Ramos (cell line): ENCODE measurements around the gene CTLA4.

Experiments used
- in situ Hi-C: fragments of 300-500 bp; cut with MboI; formaldehyde crosslinking; loops from one replicate; pipeline ENCODE4 v1.14.3; 2022; ENCODE audit warnings: low sequenced_read_pairs; ENCODE audit not compliant: unreplicated experiment

CTLA4 gene

DNA sequence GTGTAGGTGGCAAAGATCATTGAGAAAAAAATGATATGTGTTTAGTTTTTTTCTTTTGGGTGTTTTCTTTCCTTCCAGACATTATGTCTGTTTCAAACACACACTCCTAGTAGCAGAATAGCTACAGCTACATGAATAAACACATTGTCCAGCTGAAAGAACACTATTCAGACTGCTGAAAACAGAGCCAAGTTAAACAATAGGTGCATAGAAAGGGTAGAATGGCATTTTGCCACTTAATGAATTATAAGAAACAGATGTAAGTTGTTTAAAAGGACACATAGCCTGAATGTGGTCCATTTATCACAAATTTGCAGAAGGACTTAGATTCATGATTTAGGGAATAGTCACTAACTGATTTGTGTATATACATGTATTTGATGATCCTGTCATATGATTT lies 20.1 kb downstream of the CTLA4 start:
- in situ Hi-C loops, result no loop called here

DNA sequence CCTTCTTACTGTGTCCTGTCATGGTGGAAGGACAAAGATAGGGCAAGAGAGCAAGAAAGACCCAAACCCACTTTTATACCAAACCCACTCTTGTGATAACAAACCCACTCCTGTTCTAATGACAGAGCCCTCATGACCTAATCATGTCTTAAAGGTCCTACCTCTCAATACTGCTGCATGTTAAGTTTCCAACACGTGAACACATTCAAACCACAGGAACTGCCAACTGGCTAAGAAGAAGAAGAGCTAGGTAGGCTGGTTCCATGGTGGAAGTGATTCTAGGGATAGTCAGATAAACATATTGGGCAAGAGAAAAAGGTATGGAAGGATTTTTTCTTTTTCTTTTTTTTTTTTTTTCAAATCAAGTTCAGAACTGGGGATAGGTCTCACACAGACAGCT lies 22.0 kb downstream of the CTLA4 start:
- in situ Hi-C loops, result no loop called here

DNA sequence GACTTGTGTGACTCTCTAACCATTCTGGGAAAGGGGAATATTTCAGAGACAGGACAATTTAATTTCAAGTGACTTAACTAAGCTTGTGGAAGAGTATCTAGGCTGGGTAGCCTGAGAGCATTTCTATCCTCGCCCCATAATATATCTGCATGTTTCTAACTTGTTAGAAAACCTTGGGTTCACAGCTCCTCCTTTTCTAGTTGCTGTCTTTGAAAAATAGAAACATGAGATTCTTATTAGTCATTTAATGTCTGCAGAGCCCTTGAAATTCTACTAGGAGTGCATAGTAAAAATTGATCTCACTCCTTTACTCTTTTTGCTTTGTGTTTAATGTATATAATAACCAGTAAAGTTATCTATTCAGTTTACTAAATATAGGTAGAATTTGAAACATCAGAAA lies 22.4 kb downstream of the CTLA4 start:
- in situ Hi-C loops, result no loop called here

DNA sequence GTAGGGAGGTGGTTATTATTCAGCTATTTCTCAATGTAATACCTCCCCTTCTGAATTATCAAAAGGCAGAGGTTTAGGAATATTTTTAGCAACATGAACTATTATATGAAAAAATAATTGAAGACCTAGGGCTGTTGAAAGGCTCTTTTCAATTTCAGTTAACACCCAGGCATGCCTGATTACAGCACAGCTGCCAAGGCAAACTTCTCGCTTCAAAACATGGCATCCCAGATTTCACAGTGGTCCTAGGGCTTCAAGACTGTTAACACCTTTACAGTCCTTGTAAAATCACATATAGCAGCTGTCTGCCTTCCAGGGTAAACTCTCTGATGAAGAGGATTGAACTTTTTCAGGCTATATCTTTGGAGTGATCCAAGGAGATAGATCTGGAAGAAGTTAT lies 23.2 kb downstream of the CTLA4 start:
- in situ Hi-C loops, result no loop called here

DNA sequence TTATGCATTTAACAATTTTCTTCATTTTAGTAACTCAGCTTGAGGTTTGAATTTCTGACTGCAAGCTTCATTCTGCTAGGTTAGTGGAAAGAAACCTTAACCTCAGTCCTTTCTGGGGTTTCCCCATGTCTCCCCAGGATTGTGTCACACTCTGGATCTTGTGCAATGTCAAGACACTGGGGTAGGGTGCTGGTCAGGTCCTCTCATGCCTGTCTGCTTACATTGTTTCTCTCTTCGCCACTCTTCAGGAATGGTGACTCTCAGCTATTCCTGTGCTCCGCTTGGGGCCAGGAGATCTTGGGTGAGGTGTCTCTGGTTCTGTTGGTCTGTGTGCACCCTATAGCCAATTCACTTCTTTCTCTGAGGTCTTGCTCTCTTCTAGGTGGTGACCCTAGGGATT lies 23.9 kb downstream of the CTLA4 start:
- in situ Hi-C loops, result no loop called here

DNA sequence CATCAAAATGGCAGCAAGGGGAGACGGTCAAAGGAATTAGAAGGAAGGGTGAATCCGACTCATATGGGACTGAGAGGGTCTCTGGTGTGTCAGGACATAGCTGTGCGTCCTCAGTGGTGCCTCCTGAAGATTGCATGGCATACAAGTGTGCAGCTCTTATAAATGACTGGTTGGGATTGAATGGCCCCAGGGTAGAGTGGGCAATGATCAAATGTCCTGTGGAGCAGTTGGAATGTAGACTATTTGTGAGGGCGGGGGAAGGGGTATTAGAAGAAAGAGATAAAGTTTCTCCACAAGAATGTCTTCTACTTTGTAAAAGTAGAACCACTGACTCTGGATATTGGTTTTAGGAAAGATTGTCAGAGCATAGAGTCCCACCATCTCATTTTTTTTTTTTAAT lies 24.6 kb downstream of the CTLA4 start:
- in situ Hi-C loops, result no loop called here

DNA sequence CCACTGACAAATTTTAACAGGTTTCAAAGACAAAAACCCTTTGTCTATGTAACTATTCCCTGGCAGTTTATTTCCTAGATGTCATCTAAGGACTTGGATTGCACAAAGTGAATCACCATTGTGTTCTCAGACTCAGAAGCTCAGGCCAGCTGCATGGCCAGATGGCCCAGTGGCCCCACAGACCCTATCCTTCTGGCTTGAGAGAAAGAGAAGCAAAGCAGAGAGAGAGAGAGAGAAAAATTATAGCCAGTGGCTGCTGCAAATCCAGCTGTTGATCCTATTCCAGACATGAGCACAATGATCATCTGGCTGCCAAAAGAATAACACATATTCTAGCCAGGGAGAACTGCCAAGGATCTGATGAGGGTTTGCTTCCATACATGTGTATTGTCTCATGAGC lies 25.8 kb downstream of the CTLA4 start:
- in situ Hi-C loops, result no loop called here

DNA sequence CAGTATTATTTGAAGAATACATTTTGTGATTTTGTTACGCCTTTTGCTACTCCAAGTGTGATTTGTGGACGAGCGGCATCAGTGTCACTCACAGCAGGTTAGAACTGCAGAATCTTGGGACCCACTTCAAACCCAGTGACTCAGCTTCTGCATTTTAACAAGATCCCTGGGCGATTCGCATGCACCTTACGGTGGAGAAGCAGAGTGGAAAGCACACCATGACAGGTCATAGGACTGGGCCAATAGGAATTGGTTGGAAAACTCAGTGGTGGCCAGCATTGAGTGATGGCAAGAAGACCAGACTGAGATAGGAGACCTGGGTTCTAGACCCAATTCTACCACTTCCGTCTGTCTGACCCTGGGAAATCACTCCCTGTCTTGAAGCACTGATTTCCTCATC lies 26.3 kb downstream of the CTLA4 start:
- in situ Hi-C loops, result no loop called here

DNA sequence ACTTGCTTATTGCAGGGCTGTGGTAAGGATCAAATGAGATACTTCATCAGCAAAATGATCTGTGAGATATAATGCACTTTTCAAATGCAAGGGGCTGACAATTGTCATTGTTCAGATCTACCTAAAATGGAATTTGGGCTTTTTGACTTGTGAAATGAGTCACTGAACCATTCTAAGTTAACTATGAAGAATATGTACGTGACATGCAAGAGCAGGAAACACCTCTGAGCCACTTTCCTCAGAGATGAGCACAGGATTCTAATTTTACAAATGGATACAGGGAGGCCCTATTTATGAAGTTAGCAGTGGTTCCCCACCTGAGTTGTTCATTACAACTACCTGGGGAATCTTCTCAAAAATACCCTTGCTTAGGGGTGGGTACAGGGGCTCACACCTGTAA lies 26.7 kb downstream of the CTLA4 start:
- in situ Hi-C loops, result no loop called here

DNA sequence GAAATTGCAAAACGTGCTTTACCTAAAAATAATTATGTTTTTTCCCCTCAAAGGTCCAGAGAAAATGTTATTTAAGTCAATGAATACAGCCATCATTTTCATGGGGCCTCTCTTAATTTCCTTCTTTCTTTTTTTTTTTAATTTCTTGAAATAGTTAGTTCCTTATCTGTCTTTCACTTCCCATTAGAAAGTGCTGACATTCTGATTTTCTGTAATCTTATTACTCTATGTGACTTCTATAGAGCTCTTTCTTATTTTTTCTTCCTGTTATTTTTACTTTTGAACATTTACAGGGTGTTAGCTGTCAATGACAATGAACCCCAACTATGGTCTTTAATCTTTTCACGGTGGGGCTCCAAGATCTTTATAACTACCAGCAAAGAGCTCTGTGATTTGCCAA lies 30.0 kb downstream of the CTLA4 start:
- in situ Hi-C loops, result no loop called here

DNA sequence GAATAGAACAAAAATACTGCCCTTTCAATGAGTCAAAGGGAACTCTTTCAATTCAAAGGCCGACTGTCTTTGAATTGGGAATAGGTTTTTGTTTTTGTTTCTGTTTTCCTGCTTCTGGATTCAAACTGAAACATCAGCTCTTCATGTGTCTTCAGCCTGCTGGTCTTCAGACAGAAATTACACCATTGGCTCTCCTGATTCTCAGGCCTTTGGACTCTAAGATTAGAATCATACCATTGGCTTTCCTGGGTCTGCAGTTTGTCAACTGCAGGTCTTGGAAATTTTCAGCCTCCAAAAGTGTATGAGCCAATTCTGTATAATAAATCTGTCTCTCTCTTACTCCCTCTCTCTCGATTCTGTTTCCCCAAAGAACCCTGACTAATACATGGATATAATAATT lies 31.1 kb downstream of the CTLA4 start:
- in situ Hi-C loops, result no loop called here

DNA sequence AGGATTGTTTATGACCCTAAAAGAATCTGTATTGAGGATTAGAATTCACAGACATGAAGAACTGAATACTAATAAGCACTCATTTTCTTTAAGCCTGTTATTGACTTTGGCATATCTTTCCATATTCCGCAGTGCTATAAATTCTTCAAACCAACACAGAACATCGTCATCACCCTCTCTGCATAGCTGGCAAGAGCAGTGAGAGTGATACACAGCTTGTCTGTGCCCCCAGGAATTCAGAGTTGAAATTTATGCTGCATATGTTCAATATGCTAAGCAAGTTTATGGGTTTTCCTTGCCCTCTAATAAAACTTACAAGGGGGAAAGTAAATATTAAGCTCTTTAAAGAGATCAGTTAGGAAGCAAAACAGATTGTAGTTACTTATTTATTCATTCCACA lies 32.7 kb downstream of the CTLA4 start:
- in situ Hi-C loops, result no loop called here

DNA sequence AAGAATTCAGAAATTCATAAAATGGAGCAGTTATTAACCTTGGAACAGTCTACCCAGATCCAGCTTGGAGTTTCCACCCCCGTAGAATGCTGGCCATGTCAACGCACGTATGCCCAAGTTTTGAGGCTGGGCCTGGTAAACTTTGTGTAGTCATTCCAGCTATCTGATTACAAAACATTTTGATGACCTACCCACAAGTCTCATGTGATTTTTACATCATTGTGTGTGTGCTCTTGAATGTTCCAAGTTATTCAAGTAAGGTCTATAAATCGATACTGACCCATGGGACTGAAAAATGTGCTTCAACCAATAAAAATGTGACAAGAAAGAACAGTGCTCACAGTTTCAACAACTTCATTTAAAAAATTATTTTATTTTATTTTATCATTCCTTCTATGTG lies 36.5 kb downstream of the CTLA4 start:
- in situ Hi-C loops, result no loop called here

DNA sequence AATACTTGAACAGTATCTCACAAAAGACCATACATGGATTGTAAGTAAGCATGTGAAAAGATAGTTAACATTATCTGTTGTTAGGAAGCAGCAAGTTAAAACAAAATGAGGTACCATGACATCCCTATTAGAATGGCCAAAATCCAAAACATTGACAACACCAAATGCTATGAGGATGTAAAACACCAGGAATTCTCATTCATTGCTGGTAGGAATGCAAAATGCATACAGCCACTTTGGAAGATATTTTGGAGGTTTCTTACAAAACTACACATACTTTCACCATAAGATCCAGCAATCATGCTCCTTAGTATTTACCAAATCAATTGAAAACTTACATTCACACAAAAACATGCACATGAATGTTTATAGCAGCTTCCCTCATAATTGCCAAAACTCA lies 38.1 kb downstream of the CTLA4 start:
- in situ Hi-C loops, result no loop called here

DNA sequence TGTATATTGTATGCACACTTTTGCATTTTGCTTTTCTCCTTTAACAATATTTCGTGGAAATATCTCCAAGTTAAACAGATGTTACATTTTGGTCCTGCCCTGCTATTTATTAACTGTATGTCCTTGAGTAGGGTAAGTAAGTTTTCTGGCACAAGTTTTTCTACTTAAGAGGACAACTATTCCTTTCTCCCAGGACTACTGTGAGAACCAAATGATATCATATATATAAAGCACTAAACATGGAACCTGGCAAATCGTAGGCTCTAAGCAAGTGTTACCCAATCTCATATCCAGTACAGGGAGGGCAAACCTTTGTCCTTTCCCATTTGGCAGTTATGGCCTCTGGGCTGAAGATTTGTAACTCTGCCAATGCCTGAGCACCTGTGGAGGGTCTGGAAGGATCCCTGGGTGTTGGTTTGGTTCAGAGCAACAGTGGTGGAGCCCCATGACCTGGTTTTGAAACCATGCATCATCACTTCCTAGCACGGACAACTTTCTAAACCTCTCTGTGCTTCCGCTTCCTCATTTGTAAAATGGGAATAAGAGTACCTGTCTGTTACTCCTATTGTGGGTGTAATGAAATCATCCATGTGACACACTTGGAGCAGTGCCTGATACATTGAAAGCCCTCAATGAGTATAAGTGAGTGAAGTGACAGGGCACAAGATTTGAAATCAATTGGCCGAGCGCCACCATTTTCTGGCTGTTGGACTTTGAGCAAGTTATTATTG lies 40.7 kb downstream of the CTLA4 start:
- in situ Hi-C loops, result no loop called here

DNA sequence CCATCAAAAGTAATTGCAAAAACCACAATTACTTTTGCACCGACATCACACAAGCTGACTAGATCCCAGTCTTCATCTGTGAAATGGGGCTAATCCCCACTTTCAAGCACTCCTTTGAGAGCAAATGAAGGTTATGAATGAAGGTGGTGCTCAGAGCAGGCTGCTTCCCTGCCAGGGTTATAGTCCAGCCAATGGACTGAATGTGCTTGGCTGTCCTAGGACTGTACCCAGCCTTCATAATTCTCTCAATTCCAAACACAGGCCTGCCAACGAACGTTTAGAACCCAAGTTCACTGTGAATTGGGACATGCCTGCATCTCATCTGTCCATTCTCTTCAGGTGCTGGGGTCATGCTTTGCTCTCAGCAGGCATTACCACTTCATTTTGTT lies 41.2 kb downstream of the CTLA4 start:
- in situ Hi-C loops, result no loop called here

DNA sequence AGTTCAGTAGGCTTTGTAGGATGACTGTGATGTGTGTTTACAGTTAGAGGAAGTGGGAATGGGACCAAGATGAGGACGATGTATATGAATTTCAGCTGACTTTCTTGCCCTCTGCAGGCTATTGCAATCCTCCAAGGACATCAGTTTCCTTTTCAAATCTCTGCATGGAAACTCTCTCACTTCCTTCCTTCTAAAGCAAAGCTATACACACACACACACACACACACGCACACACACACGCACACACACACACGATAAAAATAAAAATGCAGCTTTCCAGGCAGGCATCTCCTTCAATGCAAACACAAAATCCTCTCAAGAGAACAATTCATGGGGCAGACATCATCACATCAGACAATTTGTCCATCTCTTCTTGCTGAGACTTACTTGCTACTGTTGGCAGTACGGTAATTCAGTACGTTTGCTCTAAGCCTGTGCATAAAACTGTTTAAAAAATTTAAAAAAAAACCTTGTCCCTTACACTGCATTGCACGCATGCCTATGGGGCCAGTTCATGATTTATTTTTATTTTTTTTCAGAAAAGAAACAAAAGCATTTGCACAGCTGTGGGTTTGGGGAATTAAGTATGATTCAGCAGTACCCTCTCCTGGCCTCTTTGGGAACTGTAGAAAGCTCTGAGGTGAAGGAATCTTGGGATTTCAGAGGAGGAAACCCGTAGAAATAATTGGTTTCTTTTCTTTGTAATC lies 41.8 kb downstream of the CTLA4 start:
- in situ Hi-C loops, result no loop called here

DNA sequence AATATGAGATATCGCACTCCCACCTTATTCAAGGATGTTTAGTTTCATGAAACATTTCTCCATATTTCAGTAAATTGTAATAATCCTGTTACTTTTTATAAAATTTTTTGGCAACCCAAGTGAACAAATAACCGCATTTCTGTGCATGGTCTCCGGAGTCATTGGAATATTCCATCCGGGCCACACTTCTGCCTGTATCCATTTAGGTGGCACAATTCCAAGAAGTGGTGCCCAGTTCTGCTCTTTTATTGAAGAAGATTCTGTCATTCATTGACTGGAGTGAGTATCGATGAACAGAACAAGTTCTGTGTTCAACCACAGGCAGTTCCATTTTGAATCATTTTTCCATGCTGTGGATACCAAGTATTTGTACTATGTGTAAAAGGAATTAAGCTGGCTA lies 42.4 kb downstream of the CTLA4 start:
- in situ Hi-C loops, result no loop called here

DNA sequence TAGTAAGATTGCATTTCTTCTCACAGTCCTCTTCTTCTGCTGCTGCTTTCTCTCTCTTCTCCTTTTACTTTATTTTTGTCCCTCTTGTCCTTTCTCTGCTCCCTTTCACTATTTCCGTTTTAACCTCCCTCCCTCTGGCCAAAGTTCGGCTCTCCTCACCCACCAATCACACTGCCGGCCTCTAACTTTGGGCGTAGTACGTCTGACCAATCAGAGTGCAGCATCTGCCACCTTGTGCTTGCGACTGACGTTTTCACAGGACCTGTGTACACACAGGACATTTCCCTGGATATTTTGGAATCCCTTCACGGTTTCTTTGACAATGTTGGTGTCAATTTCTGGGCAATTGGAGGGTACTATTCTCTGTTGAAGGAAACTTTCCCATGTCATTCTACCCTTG lies 46.4 kb downstream of the CTLA4 start:
- in situ Hi-C loops, result no loop called here

DNA sequence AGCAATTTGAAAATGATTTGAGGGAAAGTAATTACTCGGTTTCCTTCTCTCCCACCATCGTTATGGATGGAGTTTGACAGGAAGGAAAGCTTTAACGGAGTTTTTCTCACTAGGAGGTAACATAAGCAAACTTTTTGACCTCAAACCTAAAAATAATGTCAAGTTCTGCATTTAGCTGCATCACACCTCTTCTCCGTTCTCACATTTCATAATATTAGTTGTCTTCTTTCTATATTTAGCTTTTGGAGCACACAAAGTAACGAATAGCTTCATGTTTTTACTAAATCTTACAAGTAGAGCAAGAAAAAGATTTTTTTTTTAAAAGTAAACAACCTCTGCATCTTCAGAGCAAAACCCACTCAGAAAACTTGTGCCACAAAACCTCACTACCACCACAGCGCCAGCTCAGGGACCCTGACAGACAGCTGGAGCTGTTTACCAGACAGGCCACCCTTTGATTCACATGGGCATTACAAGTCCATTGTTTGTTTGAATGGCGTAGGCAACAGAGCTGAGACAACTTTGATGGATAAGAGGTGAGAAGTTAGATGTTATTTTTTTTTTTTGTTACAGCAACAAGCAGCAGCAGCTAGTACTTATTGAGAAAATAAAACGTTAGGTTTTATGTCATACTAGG lies 47.1 kb downstream of the CTLA4 start:
- in situ Hi-C loops, result no loop called here

DNA sequence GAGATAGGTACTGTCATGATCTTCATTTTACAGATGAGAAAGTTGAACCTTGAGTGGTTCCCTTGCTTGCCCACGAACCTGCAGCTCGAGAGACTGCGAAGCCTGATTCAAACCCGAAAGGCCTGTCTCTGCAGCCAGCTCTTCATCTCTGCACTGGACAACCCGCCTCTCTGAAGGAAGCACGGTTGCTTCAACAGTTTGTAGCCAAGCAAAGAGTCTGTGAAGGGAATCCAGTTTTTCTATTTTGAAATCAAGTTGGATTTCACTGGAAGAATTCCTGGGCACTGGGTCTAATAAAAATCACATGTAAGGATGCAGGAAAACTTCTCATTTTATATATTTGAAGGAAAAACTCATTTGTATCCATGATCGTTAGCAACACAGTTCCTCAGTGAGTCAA lies 47.7 kb downstream of the CTLA4 start:
- in situ Hi-C loops, result no loop called here

DNA sequence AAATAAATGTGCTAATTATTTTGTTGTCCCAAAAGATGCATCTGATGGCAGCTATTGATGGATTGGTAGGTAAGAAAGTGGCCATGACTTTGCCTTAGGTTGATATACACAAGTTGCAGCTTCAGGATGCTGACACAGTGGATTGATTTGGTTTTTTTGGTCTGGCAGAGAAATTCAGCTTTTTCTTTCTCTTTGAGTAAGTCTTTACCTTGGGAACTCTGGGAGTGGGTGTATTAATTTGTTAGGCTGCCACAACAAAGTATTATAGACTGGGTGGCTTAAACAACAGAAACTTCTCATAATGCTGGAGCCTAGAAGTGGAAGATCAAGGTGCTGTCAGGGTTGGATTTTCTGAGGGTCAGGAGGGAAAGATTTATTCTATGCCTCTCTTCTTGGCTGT lies 49.2 kb downstream of the CTLA4 start:
- in situ Hi-C loops, result no loop called here
